ENCODE results near the gene PAGE5.

GRCh38 chrX:55210931-55211677, 9.0 kb upstream of the PAGE5 start:
- no peak for TF ChIP-seq EZH2 (IDR thresholded peaks at IDR 0.05; ENCODE audit: insufficient read depth, poor library complexity, severe bottlenecking)
- no peak for TF ChIP-seq EZH2phosphoT487 (IDR thresholded peaks at IDR 0.05; ENCODE audit: insufficient read depth, low read depth)

Data from GM23248 (cell line).